GM12878 (cell line): ENCODE data around the gene FKBP7. TPM values are rescaled to one million over a fixed set of nuclear protein-coding genes. Genes with fewer than 3 reads are reported as not detected.

ENCODE experiments used
- ATF7 ChIP-seq: fragments of 450-650 bp; IDR thresholded peaks from 2 replicates; pipeline ENCODE4 v1.6.1; 2016; ENCODE audit warnings: low read depth, mild to moderate bottlenecking
- CBFB ChIP-seq: IDR thresholded peaks from 2 replicates; pipeline ENCODE4 v1.6.1; 2016; ENCODE audit warnings: antibody characterized with exemption, low read depth
- CHD4 ChIP-seq: fragments of 200-600 bp; sonication (generic); IDR thresholded peaks from 2 replicates; pipeline ENCODE4 v1.6.1; 2016; ENCODE audit warnings: mild to moderate bottlenecking
- EP300 ChIP-seq, 2 experiments: fragments of 150-350 bp in 1 of 2; IDR thresholded peaks; 2 replicates each; pipeline ENCODE4 v1.6.1; 2011 to 2012; ENCODE audit warnings: low read depth in 2 of 2, low read length in 2 of 2, borderline replicate concordance in 1 of 2, improper control_type of control experiment in 1 of 2, inconsistent platforms in 1 of 2; ENCODE audit not compliant: control insufficient read depth in 1 of 2
- ETV6 ChIP-seq, 2 experiments: fragments of 450-650 bp in 1 of 2; IDR thresholded peaks in 1 of 2; conservative IDR thresholded peaks in 1 of 2; 2 replicates each; pipeline ENCODE4 v1.6.1; 2014; ENCODE audit warnings: antibody characterized with exemption in 1 of 2, borderline replicate concordance in 1 of 2, low read depth in 1 of 2, mild to moderate bottlenecking in 1 of 2, moderate library complexity in 1 of 2
- EZH2 ChIP-seq: IDR thresholded peaks from 2 replicates; pipeline ENCODE4 v1.6.1; 2012; ENCODE audit warnings: low read depth, mild to moderate bottlenecking, control low read depth, inconsistent platforms, low read length, borderline replicate concordance; ENCODE audit not compliant: control insufficient read depth
- HDGF ChIP-seq: fragments of 450-650 bp; IDR thresholded peaks from 2 replicates; pipeline ENCODE4 v1.6.1; 2016; ENCODE audit warnings: antibody characterized with exemption
- KAT2A ChIP-seq: conservative IDR thresholded peaks from 2 replicates; pipeline ENCODE4 v1.6.1; 2011; ENCODE audit warnings: low read depth, low read length; ENCODE audit not compliant: control insufficient read depth
- KDM1A ChIP-seq: fragments of 200-600 bp; sonication (generic); IDR thresholded peaks from 2 replicates; pipeline ENCODE4 v1.6.1; 2016; ENCODE audit warnings: borderline replicate concordance
- MEF2A ChIP-seq: IDR thresholded peaks from 2 replicates; pipeline ENCODE4 v1.6.1; 2011; ENCODE audit warnings: low read depth, mild to moderate bottlenecking, low read length, moderate library complexity; ENCODE audit not compliant: insufficient read depth
- MEF2B ChIP-seq: fragments of 450-650 bp; IDR thresholded peaks from 2 replicates; pipeline ENCODE4 v1.6.1; 2018; ENCODE audit warnings: mild to moderate bottlenecking, moderate library complexity; ENCODE audit not compliant: partially characterized antibody, poor library complexity, severe bottlenecking
- MLLT1 ChIP-seq: fragments of 450-650 bp; IDR thresholded peaks from 2 replicates; pipeline ENCODE4 v1.6.1; 2016; ENCODE audit warnings: mild to moderate bottlenecking
- MYC ChIP-seq: IDR thresholded peaks from 2 replicates; pipeline ENCODE4 v1.6.1; 2011; ENCODE audit warnings: mild to moderate bottlenecking, low read length, moderate library complexity, inconsistent platforms; ENCODE audit not compliant: insufficient read depth, insufficient replicate concordance, insufficient read length, severe bottlenecking
- NRF1 ChIP-seq: conservative IDR thresholded peaks from 2 replicates; pipeline ENCODE4 v1.6.1; 2011; ENCODE audit warnings: mild to moderate bottlenecking, low read depth, low read length, improper control_type of control experiment
- RAD21 ChIP-seq: IDR thresholded peaks from 2 replicates; pipeline ENCODE4 v1.6.1; 2011; ENCODE audit warnings: mild to moderate bottlenecking, low read depth, low read length, moderate library complexity; ENCODE audit not compliant: insufficient read depth
- RB1 ChIP-seq: fragments of 450-650 bp; formaldehyde crosslinking; IDR thresholded peaks from 2 replicates; pipeline ENCODE4 v1.6.1; 2017; ENCODE audit warnings: mild to moderate bottlenecking, borderline replicate concordance
- RELB ChIP-seq: fragments of 450-650 bp; IDR thresholded peaks from 2 replicates; pipeline ENCODE4 v1.6.1; 2017; ENCODE audit warnings: low read depth, mild to moderate bottlenecking, moderate library complexity
- SMAD5 ChIP-seq: IDR thresholded peaks from 2 replicates; pipeline ENCODE4 v1.6.1; 2016; ENCODE audit warnings: antibody characterized with exemption, low read depth
- ZBTB33 ChIP-seq: fragments of 450-650 bp; IDR thresholded peaks from 2 replicates; pipeline ENCODE4 v1.6.1; 2017; ENCODE audit warnings: mild to moderate bottlenecking
- polyA plus RNA-seq, 11 experiments: library from polyadenylated mRNA; depleted of rRNA in 4 of 11; unstranded in 6 of 11; stranded (reverse) in 5 of 11; fragments of >200 nt; fragmentation: Nextera tagmentation in 4 of 11; fragmentation: Illumina TruSeq in 1 of 11; extraction: Ambion mirVana in 4 of 11; extraction: Trizol in 1 of 11; gene quantifications; 1 replicate in 1 of 11; 2 replicates in 10 of 11; pipeline versions ENCODE4 v1.2.1 to v1.2.3, GENCODE V29; 2011 to 2016; ENCODE audit warnings: inconsistent platforms in 2 of 11, missing spikeins in 2 of 11, low read depth in 1 of 11
- total RNA-seq, 4 experiments: library from RNA; depleted of rRNA in 3 of 4; stranded (reverse); fragments of >200 nt in 3 of 4; fragmentation: Illumina TruSeq in 1 of 4; extraction: Trizol in 1 of 4; gene quantifications; 2 replicates each; pipeline versions ENCODE4 v1.2.1 to v1.2.3, GENCODE V29; 2013 to 2021
- TF ChIP-seq, protein P1 (sequence below): fragments of 450-650 bp; formaldehyde crosslinking; IDR thresholded peaks from 2 replicates; pipeline ENCODE4 v1.5.0; 2022; ENCODE audit warnings: mild to moderate bottlenecking, missing genetic modification characterization

Gene FKBP7
- total and polyA plus RNA-seq, 10 of the 15 experiments (the other 5 are each of a cell fraction or from before 2014, with no cell fraction given), result 5.6 to 16.7 (median 12.5) TPM

GRCh38 chr2:178449700-178450523 is 28.5 kb downstream of the FKBP7 start (continued):
- TF ChIP-seq ZBTB33 (no peak), EP300 (IDR thresholded peaks at IDR 0.05; ENCODE audit: borderline replicate concordance in 1 of 2, control insufficient read depth in 1 of 2, low read depth in 2 of 2, low read length in 2 of 2) (no peak), NRF1 (no peak), EZH2 (no peak), ETV6 (conservative IDR thresholded peaks at IDR 0.05 in 1 of 2, IDR thresholded peaks at IDR 0.05 in 1 of 2; ENCODE audit: borderline replicate concordance in 1 of 2, low read depth in 1 of 2) (no peak), RAD21 (no peak), ATF7 (peak; percentile 61; the same call in 1 of the 2 replicates), CHD4 (no peak), SMAD5 (no peak), HDGF (0 out of 2 replicates have a peak, but pooled peaks have one; percentile 12), MYC (no peak), MLLT1 (0 out of 2 replicates have a peak, but pooled peaks have one; percentile 49), CBFB (peak; percentile 33; the same call in 1 of the 2 replicates), RB1 (no peak), MEF2B (peak; percentile 46), KAT2A (no peak), RELB (peak; percentile 31), MEF2A (0 out of 2 replicates have a peak, but pooled peaks have one; percentile 11), KDM1A (no peak)
- TF ChIP-seq, protein P1, sequence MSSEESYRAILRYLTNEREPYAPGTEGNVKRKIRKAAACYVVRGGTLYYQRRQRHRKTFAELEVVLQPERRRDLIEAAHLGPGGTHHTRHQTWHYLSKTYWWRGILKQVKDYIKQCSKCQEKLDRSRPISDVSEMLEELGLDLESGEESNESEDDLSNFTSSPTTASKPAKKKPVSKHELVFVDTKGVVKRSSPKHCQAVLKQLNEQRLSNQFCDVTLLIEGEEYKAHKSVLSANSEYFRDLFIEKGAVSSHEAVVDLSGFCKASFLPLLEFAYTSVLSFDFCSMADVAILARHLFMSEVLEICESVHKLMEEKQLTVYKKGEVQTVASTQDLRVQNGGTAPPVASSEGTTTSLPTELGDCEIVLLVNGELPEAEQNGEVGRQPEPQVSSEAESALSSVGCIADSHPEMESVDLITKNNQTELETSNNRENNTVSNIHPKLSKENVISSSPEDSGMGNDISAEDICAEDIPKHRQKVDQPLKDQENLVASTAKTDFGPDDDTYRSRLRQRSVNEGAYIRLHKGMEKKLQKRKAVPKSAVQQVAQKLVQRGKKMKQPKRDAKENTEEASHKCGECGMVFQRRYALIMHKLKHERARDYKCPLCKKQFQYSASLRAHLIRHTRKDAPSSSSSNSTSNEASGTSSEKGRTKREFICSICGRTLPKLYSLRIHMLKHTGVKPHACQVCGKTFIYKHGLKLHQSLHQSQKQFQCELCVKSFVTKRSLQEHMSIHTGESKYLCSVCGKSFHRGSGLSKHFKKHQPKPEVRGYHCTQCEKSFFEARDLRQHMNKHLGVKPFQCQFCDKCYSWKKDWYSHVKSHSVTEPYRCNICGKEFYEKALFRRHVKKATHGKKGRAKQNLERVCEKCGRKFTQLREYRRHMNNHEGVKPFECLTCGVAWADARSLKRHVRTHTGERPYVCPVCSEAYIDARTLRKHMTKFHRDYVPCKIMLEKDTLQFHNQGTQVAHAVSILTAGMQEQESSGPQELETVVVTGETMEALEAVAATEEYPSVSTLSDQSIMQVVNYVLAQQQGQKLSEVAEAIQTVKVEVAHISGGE, result no peak
